Endodermal cell (in vitro differentiated cells): ENCODE results near the gene ASTN2. TPM values are rescaled to one million over a fixed set of nuclear protein-coding genes. Genes with fewer than 3 reads are reported as not detected.

ENCODE experiments used
- DNase-seq: peaks from one replicate; pipeline ENCODE4 v3.0.0-alpha.2; 2017
- H3K27ac ChIP-seq: 2 replicates; pipeline ENCODE4 v1.5.1; 2013; ENCODE audit warnings: mild to moderate bottlenecking, low read depth, low read length, moderate library complexity
- H3K27me3 ChIP-seq: 2 replicates; pipeline ENCODE4 v1.6.1; 2013; ENCODE audit warnings: mild to moderate bottlenecking, low read length, moderate library complexity; ENCODE audit not compliant: insufficient read depth, control insufficient read depth, poor library complexity, severe bottlenecking
- H3K36me3 ChIP-seq: 2 replicates; pipeline ENCODE4 v1.7.0; 2013; ENCODE audit warnings: mild to moderate bottlenecking, low read length, moderate library complexity; ENCODE audit not compliant: control insufficient read depth, insufficient read depth
- H3K4me1 ChIP-seq: one replicate; pipeline ENCODE4 v1.7.0; 2013; ENCODE audit warnings: low read length; ENCODE audit not compliant: control insufficient read depth, insufficient read depth
- H3K4me3 ChIP-seq: 2 replicates; pipeline ENCODE4 v1.5.1; 2013; ENCODE audit warnings: mild to moderate bottlenecking, low read length, moderate library complexity
- H3K9ac ChIP-seq: 2 replicates; pipeline ENCODE4 v1.6.1; 2013; ENCODE audit warnings: mild to moderate bottlenecking, low read length, moderate library complexity; ENCODE audit not compliant: poor library complexity, severe bottlenecking; ENCODE audit errors: extremely low read depth
- H3K9me3 ChIP-seq: 2 replicates; pipeline ENCODE4 v1.6.1; 2013; ENCODE audit warnings: mild to moderate bottlenecking, low read length, moderate library complexity; ENCODE audit not compliant: control insufficient read depth
- H3K27ac Mint-ChIP-seq: 2 replicates; pipeline ENCODE4 v1.8.0; 2020; ENCODE audit warnings: mixed read lengths
- H3K27me3 Mint-ChIP-seq: 2 replicates; pipeline ENCODE4 v1.8.0; 2021; ENCODE audit warnings: mild to moderate bottlenecking, mixed read lengths; ENCODE audit not compliant: insufficient read depth
- H3K36me3 Mint-ChIP-seq: 2 replicates; pipeline ENCODE4 v1.8.0; 2020; ENCODE audit warnings: low read depth, mixed read lengths
- H3K4me1 Mint-ChIP-seq: 2 replicates; pipeline ENCODE4 v1.8.0; 2020; ENCODE audit warnings: mixed read lengths
- H3K4me3 Mint-ChIP-seq: 2 replicates; pipeline ENCODE4 v1.8.0; 2020; ENCODE audit warnings: mild to moderate bottlenecking, moderate library complexity, mixed read lengths
- H3K9me3 Mint-ChIP-seq: 2 replicates; pipeline ENCODE4 v1.8.0; 2020; ENCODE audit warnings: mild to moderate bottlenecking, mixed read lengths
- WGBS, 2 experiments: methylation state at CpG; one replicate each; pipeline versions ENCODE4 v1.1.5 to v1.1.7; 2013; ENCODE audit warnings: missing lambda C conversion rate in 2 of 2, mixed read lengths in 1 of 2; ENCODE audit not compliant: insufficient coverage in 1 of 2, insufficient read length in 1 of 2; 5-methylcytosine and 5-hydroxymethylcytosine counted together
- total RNA-seq, 2 donors: library from RNA; stranded (reverse); fragmentation: NEBNext Ultra II Directional in 1 of 2; extraction: Animal tissue kit (Norgen Biotek cat#: 25700) in 1 of 2; gene quantifications; 2 replicates in 1 of 2; 3 replicates in 1 of 2; pipeline ENCODE4 v1.2.1, GENCODE V29; 2021
- TF ChIP-seq, protein P1 (sequence below): fragments of 200-600 bp; sonication (generic); conservative IDR thresholded peaks from 2 replicates; pipeline ENCODE4 v1.5.0; 2021; ENCODE audit warnings: antibody characterized with exemption, mild to moderate bottlenecking

The ASTN2 gene
- total RNA-seq, 2 donors from 2014 or later, result 8.9 to 10.4 TPM

DNA sequence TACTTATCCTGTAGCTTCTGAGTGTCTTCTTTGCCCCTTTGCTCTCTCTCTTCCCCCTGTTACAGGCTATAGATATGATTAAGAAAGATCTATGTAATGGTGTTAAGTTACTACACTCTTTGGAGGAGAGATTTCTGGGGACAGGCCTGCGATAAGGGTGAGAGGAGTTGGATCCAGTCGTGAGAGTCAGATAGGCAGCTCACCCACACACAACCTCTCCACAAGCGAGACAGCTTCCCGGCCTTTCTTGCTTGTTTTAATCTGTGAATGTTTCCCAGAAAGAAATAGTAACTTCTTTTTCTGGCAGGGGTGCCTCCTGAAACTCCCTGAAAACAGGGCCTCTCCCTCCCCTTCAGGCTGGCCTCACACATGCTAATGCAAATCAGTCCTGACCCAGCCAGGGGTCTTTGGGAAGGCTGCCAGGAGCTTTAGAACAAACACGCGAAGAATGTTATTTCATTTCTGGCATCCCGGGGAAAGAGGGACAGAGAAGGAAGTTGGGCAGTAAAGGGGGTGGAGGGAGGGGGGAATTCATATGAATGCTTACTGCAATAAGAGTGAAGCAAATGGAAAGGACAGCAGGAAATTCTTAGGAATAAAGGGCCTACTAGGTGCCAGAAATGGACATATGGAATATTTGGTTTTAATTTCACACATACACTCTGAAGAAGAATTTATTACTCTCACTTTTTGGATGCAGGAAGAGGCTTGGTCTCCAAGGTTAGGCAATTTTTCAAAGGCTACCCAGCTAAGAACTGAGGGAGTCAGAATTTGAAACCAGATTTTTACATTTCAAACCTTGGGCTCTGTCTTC, 943.6 kb downstream of the ASTN2 start:
- TF ChIP-seq, protein P1, sequence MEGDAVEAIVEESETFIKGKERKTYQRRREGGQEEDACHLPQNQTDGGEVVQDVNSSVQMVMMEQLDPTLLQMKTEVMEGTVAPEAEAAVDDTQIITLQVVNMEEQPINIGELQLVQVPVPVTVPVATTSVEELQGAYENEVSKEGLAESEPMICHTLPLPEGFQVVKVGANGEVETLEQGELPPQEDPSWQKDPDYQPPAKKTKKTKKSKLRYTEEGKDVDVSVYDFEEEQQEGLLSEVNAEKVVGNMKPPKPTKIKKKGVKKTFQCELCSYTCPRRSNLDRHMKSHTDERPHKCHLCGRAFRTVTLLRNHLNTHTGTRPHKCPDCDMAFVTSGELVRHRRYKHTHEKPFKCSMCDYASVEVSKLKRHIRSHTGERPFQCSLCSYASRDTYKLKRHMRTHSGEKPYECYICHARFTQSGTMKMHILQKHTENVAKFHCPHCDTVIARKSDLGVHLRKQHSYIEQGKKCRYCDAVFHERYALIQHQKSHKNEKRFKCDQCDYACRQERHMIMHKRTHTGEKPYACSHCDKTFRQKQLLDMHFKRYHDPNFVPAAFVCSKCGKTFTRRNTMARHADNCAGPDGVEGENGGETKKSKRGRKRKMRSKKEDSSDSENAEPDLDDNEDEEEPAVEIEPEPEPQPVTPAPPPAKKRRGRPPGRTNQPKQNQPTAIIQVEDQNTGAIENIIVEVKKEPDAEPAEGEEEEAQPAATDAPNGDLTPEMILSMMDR, result no peak
- Mint-ChIP-seq H3K4me1 (peaks cover 49% of the 10 kb centered on the region), H3K27me3 (peaks cover 39% of the 10 kb centered on the region), H3K9me3 (no peaks in the 10 kb centered on the region), H3K4me3 (peak overlapping the region; percentile 23), H3K36me3 (no peaks in the 10 kb centered on the region), H3K27ac (peak overlapping the region; percentile 61)
- peak overlapping the region; percentile 96 for H3K27ac ChIP-seq
- H3K4me1 ChIP-seq, result peaks cover 22% of the 10 kb centered on the region
- H3K9ac ChIP-seq, result no peak overlapping the region
- H3K4me3 ChIP-seq, result peak overlapping the region; percentile 63
- no peaks in the 10 kb centered on the region for H3K9me3 ChIP-seq
- 3 to 8% methylated on average over 6 of the region's 7 CpGs for WGBS, 2 experiments
- H3K36me3 ChIP-seq, result no peaks in the 10 kb centered on the region
- H3K27me3 ChIP-seq, result peaks cover 8% of the 10 kb centered on the region
- peak; percentile 93 for DNase-seq

DNA sequence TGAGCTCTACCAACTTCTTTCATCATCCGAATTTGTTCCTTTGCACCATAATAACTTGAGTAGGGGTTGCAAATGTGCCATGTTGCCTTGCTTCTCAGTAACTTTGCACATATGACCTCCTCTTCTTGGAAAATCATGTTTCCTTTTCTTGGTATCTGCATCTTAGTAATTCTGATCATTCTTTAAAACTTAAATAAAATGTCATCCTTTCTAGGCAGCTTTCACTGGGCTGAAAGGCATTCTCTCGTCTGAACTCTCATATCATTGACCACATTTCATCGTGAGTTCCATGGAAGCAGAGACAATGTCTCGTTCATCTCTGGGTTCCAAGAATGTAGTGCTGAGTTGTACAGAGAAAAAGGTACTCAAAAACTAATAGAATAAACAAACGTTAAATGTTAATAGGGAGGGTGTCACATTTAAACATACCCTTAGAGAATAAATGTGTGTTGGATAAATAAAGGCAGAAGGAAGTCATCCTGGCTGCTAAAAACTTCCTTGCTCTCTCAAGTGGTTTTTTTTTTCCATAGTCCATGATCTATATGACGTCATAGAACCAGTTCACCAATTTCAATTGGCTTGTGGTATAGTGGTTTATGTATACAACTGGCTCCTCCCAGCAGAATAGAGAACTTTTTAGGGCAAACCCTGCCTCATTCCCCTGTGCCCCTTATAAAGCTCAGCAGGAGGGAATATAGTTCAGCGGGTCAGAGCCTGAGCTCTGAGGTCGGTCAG, 945.9 kb downstream of the ASTN2 start:
- Histone ChIP-seq H3K27me3 (peaks cover under 1% of the 10 kb centered on the region), H3K9me3 (no peaks in the 10 kb centered on the region), H3K27ac (no peak overlapping the region), H3K36me3 (no peaks in the 10 kb centered on the region), H3K9ac (no peak overlapping the region), H3K4me3 (no peak overlapping the region), H3K4me1 (peaks cover 34% of the 10 kb centered on the region)
- H3K27me3 Mint-ChIP-seq, result peaks cover 17% of the 10 kb centered on the region
- H3K36me3 Mint-ChIP-seq, result no peaks in the 10 kb centered on the region
- H3K4me3 Mint-ChIP-seq, result no peak overlapping the region
- TF ChIP-seq, protein P1, result no peak
- no peak for DNase-seq
- no peak overlapping the region for H3K27ac Mint-ChIP-seq
- WGBS, 2 experiments, result 63 to 89% methylated on average over 3 to 8 of the region's 8 CpGs
- H3K4me1 Mint-ChIP-seq, result peaks cover 67% of the 10 kb centered on the region
- no peaks in the 10 kb centered on the region for H3K9me3 Mint-ChIP-seq

DNA sequence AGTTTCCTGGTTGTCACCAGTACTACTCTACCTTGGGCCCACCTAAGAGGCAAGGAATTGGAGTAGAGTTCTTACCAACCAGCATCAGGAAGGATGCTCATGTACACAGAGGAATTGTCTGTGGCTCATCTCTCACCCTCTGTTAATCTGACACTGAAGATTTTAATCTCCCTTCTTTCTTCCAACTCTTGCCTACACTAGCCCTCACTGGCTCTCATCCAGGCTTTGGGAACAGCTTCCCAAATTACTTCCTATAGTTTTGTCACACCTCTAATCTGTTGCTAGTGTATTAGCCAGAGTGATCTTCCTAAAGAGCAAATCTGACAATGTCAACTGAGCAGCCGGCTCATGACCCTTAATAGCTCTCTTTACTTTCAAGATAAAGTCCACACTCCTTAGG, 946.5 kb downstream of the ASTN2 start:
- Histone ChIP-seq H3K27ac (no peak overlapping the region), H3K9me3 (no peaks in the 10 kb centered on the region), H3K27me3 (no peaks in the 10 kb centered on the region), H3K36me3 (no peaks in the 10 kb centered on the region), H3K4me1 (peaks cover 37% of the 10 kb centered on the region), H3K4me3 (no peak overlapping the region), H3K9ac (no peak overlapping the region)
- WGBS, 2 experiments, result 15 to 64% methylated on average over 1 of the region's 1 CpG
- Mint-ChIP-seq H3K4me1 (peaks cover 71% of the 10 kb centered on the region), H3K27ac (no peak overlapping the region), H3K4me3 (no peak overlapping the region), H3K27me3 (peaks cover 14% of the 10 kb centered on the region), H3K9me3 (no peaks in the 10 kb centered on the region), H3K36me3 (no peaks in the 10 kb centered on the region)
- TF ChIP-seq, protein P1, result no peak
- peak; percentile 62 for DNase-seq
